ENCODE data around the gene EPAS1. TPM values are rescaled to one million over a fixed set of nuclear protein-coding genes. Genes with fewer than 3 reads are reported as not detected.

The EPAS1 gene
- total RNA-seq, 1 donor from 2014 or later, result 22.9 TPM

GRCh38 chr2:46384457-46384815 lies 87.2 kb downstream of the EPAS1 start:
- peaks cover 4% of the 10 kb centered on the region for H3K27me3 Mint-ChIP-seq (ENCODE audit: insufficient read depth)
- no peak overlapping the region for H3K27ac Mint-ChIP-seq
- no peaks in the 10 kb centered on the region for H3K4me1 Mint-ChIP-seq (ENCODE audit: low read depth)
- no peaks in the 10 kb centered on the region for H3K36me3 Mint-ChIP-seq (ENCODE audit: low read depth)
- DNase-seq (ENCODE audit: low spot score), result no peak
- intact Hi-C loops (cut with micrococcal nuclease), result no loop called here
- H3K9me3 Mint-ChIP-seq, result no peaks in the 10 kb centered on the region
- no peak overlapping the region for H3K4me3 Mint-ChIP-seq

DNA sequence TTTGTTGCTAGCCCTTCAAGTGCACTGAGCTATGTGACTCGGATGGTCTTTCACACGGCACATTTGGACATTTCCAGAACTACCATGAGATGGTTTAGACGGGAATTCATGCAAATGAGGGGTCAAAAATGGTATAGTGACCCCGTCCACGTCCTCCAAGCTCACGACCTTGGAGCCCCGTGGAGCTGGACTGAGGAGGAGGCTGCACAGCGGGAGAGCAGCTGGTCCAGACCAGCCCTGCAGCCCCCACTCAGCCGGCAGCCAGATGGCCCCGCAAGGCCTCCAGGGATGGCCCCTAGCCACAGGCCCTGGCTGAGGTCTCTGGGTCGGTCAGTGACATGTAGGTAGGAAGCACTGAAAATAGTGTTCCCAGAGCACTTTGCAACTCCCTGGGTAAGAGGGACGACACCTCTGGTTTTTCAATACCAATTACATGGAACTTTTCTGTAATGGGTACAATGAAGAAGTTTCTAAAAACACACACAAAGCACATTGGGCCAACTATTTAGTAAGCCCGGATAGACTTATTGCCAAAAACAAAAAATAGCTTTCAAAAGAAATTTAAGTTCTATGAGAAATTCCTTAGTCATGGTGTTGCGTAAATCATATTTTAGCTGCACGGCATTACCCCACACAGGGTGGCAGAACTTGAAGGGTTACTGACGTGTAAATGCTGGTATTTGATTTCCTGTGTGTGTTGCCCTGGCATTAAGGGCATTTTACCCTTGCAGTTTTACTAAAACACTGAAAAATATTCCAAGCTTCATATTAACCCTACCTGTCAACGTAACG lies 88.8 kb downstream of the EPAS1 start:
- no peaks in the 10 kb centered on the region for H3K9me3 Mint-ChIP-seq
- H3K4me1 Mint-ChIP-seq (ENCODE audit: low read depth), result no peaks in the 10 kb centered on the region
- H3K36me3 Mint-ChIP-seq (ENCODE audit: low read depth), result no peaks in the 10 kb centered on the region
- no peak overlapping the region for H3K4me3 Mint-ChIP-seq
- intact Hi-C loops (cut with micrococcal nuclease), result no loop called here
- no peak for DNase-seq (ENCODE audit: low spot score)
- no peak overlapping the region for H3K27ac Mint-ChIP-seq
- H3K27me3 Mint-ChIP-seq (ENCODE audit: insufficient read depth), result peaks cover 4% of the 10 kb centered on the region

- Mint-ChIP-seq H3K4me3 (no peak overlapping the region), H3K4me1 (ENCODE audit: low read depth) (no peaks in the 10 kb centered on the region), H3K36me3 (ENCODE audit: low read depth) (no peaks in the 10 kb centered on the region), H3K9me3 (no peaks in the 10 kb centered on the region), H3K27me3 (ENCODE audit: insufficient read depth) (peaks cover 4% of the 10 kb centered on the region), H3K27ac (no peak overlapping the region)
- intact Hi-C loops (cut with micrococcal nuclease), result no loop called here
- DNase-seq (ENCODE audit: low spot score), result no peak
Measured at GRCh38 chr2:46386763-46387162, 89.6 kb downstream of the EPAS1 start.

GRCh38 chr2:46387292-46387691 lies 90.1 kb downstream of the EPAS1 start:
- Mint-ChIP-seq H3K4me3 (no peak overlapping the region), H3K4me1 (ENCODE audit: low read depth) (no peaks in the 10 kb centered on the region), H3K27ac (no peak overlapping the region), H3K27me3 (ENCODE audit: insufficient read depth) (peaks cover 4% of the 10 kb centered on the region), H3K36me3 (ENCODE audit: low read depth) (no peaks in the 10 kb centered on the region), H3K9me3 (no peaks in the 10 kb centered on the region)
- intact Hi-C loops (cut with micrococcal nuclease), result no loop called here
- DNase-seq (ENCODE audit: low spot score), result no peak

- no peak for DNase-seq (ENCODE audit: low spot score)
- no peaks in the 10 kb centered on the region for H3K36me3 Mint-ChIP-seq (ENCODE audit: low read depth)
- intact Hi-C loops (cut with micrococcal nuclease), result no loop called here
- H3K27me3 Mint-ChIP-seq (ENCODE audit: insufficient read depth), result peaks cover 4% of the 10 kb centered on the region
- H3K9me3 Mint-ChIP-seq, result no peaks in the 10 kb centered on the region
- peaks cover 6% of the 10 kb centered on the region for H3K4me1 Mint-ChIP-seq (ENCODE audit: low read depth)
- H3K27ac Mint-ChIP-seq, result no peak overlapping the region
- no peak overlapping the region for H3K4me3 Mint-ChIP-seq
Measured at GRCh38 chr2:46387886-46388515, 90.8 kb downstream of the EPAS1 start.

DNA sequence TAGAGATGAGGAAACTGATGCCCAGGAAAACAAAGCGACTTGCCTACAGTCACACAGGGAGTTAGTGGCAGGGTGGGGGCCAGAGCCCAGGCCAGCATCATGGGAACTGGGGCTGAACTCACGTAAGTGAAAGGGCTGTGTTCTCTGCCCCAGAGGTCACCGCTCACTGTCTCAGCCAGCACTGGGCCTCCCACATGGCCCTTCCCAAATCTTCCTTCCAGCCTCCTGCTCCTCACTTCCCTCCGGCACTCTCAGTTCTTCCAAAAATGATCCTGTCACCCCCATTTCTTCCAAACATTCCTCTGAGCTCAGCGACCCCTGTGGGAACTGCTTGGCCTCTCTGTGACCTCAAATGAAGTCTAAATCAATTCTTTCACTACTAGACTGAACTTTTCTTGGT lies 91.7 kb downstream of the EPAS1 start:
- no peaks in the 10 kb centered on the region for H3K9me3 Mint-ChIP-seq
- H3K27ac Mint-ChIP-seq, result no peak overlapping the region
- no peak overlapping the region for H3K4me3 Mint-ChIP-seq
- intact Hi-C loops (cut with micrococcal nuclease), result no loop called here
- H3K27me3 Mint-ChIP-seq (ENCODE audit: insufficient read depth), result peaks cover 4% of the 10 kb centered on the region
- DNase-seq (ENCODE audit: low spot score), result no peak
- no peaks in the 10 kb centered on the region for H3K36me3 Mint-ChIP-seq (ENCODE audit: low read depth)
- H3K4me1 Mint-ChIP-seq (ENCODE audit: low read depth), result peaks cover 6% of the 10 kb centered on the region

- no peak for DNase-seq (ENCODE audit: low spot score)
- Mint-ChIP-seq H3K9me3 (no peaks in the 10 kb centered on the region), H3K27me3 (ENCODE audit: insufficient read depth) (peaks cover 4% of the 10 kb centered on the region), H3K27ac (no peak overlapping the region), H3K4me3 (no peak overlapping the region), H3K4me1 (ENCODE audit: low read depth) (peaks cover 8% of the 10 kb centered on the region), H3K36me3 (ENCODE audit: low read depth) (no peaks in the 10 kb centered on the region)
- intact Hi-C loops (cut with micrococcal nuclease), result no loop called here
Measured at GRCh38 chr2:46389417-46389916, 92.3 kb downstream of the EPAS1 start.

- Mint-ChIP-seq H3K4me1 (ENCODE audit: low read depth) (peaks cover 14% of the 10 kb centered on the region), H3K9me3 (no peaks in the 10 kb centered on the region)
- intact Hi-C loops (cut with micrococcal nuclease), result no loop called here
Measured at GRCh38 chr2:46390036-46390435, 92.8 kb downstream of the EPAS1 start.

GRCh38 chr2:46390901-46391395 lies 93.7 kb downstream of the EPAS1 start:
- DNase-seq (ENCODE audit: low spot score), result no peak
- H3K9me3 Mint-ChIP-seq, result no peaks in the 10 kb centered on the region
- H3K36me3 Mint-ChIP-seq (ENCODE audit: low read depth), result no peaks in the 10 kb centered on the region
- no peaks in the 10 kb centered on the region for H3K27me3 Mint-ChIP-seq (ENCODE audit: insufficient read depth)
- intact Hi-C loops (cut with micrococcal nuclease), result no loop called here
- peaks cover 20% of the 10 kb centered on the region for H3K4me1 Mint-ChIP-seq (ENCODE audit: low read depth)
- H3K27ac Mint-ChIP-seq, result no peak overlapping the region
- no peak overlapping the region for H3K4me3 Mint-ChIP-seq

More at GRCh38 chr2:46390036-46390435, 92.8 kb downstream of the EPAS1 start:
- no peak overlapping the region for H3K4me3 Mint-ChIP-seq
- H3K27me3 Mint-ChIP-seq (ENCODE audit: insufficient read depth), result no peaks in the 10 kb centered on the region
- H3K27ac Mint-ChIP-seq, result no peak overlapping the region
- DNase-seq (ENCODE audit: low spot score), result no peak
- no peaks in the 10 kb centered on the region for H3K36me3 Mint-ChIP-seq (ENCODE audit: low read depth)

DNA sequence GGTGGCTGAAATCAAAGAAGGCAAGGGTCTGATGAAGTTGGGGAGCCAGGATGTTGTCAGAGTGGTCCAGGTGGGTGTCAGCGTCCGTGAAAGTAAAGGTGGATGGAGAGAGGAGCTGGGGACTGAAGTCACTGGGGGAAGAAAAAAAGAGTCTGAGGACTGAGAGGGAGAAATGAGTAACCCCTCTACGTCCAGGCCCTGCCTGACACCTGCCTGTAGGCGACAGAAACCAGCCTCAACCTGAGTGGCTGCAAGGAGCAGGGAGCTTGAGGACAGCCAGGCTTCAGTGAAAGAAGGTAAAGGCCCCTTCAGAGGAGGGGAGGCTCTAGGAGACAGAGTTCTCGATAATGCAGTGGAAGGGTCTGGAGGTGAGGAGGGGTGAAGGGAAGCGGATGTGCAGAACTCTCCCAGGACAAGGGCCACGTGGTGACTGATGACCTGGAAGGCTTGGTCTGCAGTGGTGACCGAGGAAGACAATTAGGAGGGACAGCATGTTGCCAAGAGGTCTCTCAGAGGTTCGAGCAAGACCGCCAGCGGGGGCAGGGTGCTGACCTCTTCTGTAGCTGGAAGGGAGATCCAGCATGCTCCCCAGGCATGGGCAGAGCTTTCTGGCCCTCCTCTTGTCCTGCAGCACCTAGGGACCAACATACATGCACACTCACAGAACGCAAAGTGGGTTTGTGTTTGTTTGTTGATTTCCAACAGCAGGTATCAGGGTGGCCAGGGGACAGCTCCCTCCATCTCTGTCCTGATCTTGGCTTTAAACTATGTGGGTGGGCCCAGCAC lies 95.5 kb downstream of the EPAS1 start:
- DNase-seq (ENCODE audit: low spot score), result no peak
- intact Hi-C loops (cut with micrococcal nuclease), result no loop called here
- Mint-ChIP-seq H3K4me3 (no peak overlapping the region), H3K27ac (no peak overlapping the region), H3K9me3 (no peaks in the 10 kb centered on the region), H3K27me3 (ENCODE audit: insufficient read depth) (peaks cover 10% of the 10 kb centered on the region), H3K36me3 (ENCODE audit: low read depth) (no peaks in the 10 kb centered on the region), H3K4me1 (ENCODE audit: low read depth) (peaks cover 20% of the 10 kb centered on the region)

- Mint-ChIP-seq H3K27ac (no peak overlapping the region), H3K27me3 (ENCODE audit: insufficient read depth) (peaks cover 12% of the 10 kb centered on the region), H3K36me3 (ENCODE audit: low read depth) (no peaks in the 10 kb centered on the region), H3K4me1 (ENCODE audit: low read depth) (peaks cover 20% of the 10 kb centered on the region), H3K4me3 (no peak overlapping the region), H3K9me3 (no peaks in the 10 kb centered on the region)
- intact Hi-C loops (cut with micrococcal nuclease), result no loop called here
- DNase-seq (ENCODE audit: low spot score), result no peak
Measured at GRCh38 chr2:46393347-46393820, 96.2 kb downstream of the EPAS1 start.

GRCh38 chr2:46393865-46394264 lies 96.7 kb downstream of the EPAS1 start:
- H3K36me3 Mint-ChIP-seq (ENCODE audit: low read depth), result no peaks in the 10 kb centered on the region
- peaks cover 20% of the 10 kb centered on the region for H3K4me1 Mint-ChIP-seq (ENCODE audit: low read depth)
- DNase-seq (ENCODE audit: low spot score), result no peak
- intact Hi-C loops (cut with micrococcal nuclease), result no loop called here
- H3K9me3 Mint-ChIP-seq, result no peaks in the 10 kb centered on the region
- H3K27me3 Mint-ChIP-seq (ENCODE audit: insufficient read depth), result peaks cover 16% of the 10 kb centered on the region
- no peak overlapping the region for H3K4me3 Mint-ChIP-seq
- no peak overlapping the region for H3K27ac Mint-ChIP-seq
